ENCODE measurements around the gene CACNA2D4.

Gene CACNA2D4

DNA sequence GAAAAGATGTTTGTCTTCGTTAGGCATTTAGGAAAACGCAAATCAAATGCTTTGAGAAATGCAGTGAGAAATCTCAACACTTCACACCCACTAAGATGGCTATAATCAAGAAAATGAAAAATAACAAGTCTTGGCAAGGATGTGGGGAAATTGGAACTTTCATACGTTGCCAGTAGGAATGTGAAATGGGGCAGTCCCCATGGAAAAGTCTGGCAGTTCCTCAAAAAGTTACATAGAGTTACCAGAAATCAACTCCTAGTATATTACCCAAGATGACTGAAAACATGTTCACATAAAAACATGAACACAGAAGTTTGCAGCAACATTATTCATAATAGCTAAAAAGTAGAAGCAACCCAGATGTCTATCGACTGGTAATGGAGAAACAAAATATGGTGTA is 139.5 kb downstream of the CACNA2D4 start:
- DNase-seq, result no peak

GRCh38 chr12:1777798-1778197 is 140.7 kb downstream of the CACNA2D4 start:
- no peak for DNase-seq

DNA sequence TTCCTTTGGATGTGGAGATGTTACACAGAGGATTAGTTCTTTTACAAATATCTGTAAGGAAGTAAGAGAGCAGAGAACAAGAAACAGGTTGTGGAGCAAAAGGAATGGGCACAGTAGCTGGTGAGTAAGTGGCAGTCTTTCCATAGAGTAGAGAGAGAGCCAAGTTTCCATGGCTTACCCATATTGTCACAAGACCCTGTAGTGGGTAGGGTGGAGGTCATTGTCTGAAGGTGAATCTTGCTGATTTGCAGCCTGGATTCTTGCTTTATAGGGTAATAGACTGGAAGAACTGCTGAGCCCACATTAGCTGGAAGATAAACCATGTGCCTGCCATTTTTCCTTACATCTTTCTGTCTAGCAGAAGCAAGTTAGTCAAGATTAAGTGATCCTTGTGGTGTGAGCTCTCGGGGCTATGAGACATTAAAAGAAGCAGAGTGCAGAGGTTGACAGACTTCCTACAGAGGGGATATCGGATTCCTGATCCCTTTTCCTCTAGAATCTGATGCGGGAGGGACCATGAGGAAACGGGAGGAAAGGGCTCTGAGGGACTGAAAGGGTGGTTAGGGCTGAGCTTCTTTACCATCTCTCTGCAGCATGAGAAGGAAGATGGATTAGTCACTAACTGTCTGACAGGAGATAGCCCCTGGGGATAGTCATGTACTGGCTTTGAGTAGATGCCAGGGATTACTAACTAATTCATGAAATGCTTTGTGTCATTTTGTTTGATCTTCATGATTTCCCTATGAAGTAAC is 142.1 kb downstream of the CACNA2D4 start:
- DNase-seq, result no peak

GRCh38 chr12:1773937-1774655 is 144.4 kb downstream of the CACNA2D4 start:
- DNase-seq, result no peak

DNA sequence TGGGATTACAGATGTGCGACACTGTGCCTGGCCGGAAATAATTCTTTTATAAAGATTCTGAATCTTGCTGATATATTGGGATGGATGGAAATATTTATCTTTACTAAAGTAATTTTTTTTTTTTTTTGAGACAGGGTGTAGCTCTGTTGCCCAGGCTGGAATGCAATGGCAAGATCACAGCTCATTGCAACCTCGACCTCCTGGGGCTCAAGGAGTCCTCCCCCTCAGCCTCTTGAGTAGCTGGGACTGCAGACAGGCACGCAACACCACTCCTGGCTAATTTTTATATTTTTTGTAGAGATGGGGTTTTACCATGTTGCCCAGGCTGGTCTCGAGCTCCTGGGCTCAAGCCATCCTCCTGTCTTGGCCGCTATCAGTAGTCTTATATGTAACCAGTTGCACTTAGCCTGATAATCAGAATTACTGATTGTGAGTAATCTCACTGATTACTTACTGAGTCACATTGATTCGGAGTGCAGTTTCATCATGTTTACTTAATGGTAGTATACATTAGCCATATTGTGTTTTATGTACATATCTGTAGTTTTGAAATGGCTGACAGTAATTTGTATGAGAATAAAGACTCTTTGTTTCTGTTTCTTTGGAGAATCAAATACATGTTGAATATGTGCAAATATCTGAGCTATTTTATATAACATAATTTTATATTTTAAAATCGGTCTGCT is 148.5 kb downstream of the CACNA2D4 start:
- DNase-seq, result no peak

GRCh38 chr12:1768615-1769014 is 149.8 kb downstream of the CACNA2D4 start:
- DNase-seq, result no peak

GRCh38 chr12:1767407-1768090 is 150.9 kb downstream of the CACNA2D4 start:
- no peak for DNase-seq

- no peak for DNase-seq
Observed at GRCh38 chr12:1766110-1766509, 152.3 kb downstream of the CACNA2D4 start.

DNA sequence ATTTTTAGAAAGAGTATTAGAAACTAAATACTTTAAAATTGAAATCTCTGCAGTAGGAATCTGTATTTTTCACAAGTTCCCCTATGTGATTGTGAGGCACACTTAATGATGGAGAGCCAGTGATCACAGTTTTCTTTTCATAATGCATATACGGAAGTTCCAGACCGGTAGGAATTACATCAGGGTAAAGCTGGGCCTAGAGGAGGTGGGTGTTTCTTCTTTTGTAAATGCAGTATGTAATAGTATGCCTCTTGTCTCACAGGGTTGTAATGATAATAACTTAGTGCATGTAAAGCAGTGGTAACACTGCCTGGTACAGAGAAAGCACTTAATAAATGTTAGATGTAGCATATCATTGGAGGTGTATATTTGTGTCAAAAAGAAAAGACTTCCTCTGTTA is 155.3 kb downstream of the CACNA2D4 start:
- peak; percentile 8 to 50 (median 23) for DNase-seq

- DNase-seq, result no peak
Observed at GRCh38 chr12:1761857-1762256, 156.6 kb downstream of the CACNA2D4 start.

DNA sequence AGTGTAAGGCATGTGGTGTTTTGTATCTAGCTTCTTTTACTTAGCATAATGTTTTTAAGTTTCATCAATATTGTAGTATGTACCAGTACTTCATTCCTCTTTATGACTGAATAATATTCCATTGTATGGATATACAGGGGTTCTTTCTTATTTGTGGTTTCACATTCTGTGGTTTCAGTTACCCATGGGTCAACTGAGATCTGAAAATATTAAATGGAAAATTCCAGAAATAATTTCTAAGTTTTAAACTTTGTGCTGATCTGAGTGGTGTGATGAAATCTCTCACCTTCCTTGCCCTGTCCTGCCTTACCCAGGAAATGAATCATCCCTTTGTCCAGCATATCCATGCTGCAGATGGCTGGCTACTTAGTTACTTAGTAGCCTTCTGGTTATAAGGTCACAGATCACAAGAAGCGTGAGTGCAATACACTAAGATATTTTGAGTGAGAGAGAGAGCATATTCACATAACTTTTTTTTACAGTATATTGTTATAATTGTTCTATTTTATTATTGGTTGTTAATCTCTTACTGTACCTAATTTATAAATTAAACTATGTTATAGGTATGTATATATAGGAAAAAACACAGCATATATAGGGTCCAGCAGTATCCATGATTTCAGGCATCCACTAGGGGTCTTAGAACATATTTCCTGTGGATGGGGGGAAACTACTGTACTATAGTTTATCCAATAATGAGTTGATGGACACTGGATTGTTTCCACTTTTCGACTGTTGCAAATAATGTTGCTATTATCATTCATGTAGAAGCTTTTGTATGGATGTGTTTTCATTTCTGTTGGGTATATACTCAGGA is 157.7 kb downstream of the CACNA2D4 start:
- DNase-seq, result peak in 3 of 4 experiments; percentile 5 to 28 (median 25)

DNA sequence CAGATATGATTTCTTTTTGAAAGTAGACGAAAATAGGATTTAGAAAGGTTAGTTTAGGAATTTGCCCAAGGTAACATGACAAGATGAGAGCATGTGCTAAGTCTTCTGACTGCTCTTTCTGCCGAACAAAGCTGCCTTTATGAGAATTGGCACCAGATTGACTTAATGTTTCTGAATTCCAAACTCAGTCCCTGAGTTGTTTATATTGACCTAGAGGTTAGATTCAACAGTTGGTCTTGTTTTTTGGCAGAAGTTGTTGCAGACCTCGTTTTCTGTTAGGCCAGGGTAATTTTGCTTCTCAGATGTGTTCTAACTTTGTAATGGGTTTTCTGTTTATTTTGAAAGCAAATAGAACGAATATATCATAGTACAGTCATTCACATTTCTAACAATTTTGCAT is 159.6 kb downstream of the CACNA2D4 start:
- no peak for DNase-seq

- no peak for DNase-seq
Observed at GRCh38 chr12:1758376-1758775, 160.1 kb downstream of the CACNA2D4 start.

- no peak for DNase-seq
Observed at GRCh38 chr12:1750300-1750699, 168.2 kb downstream of the CACNA2D4 start.

- no peak for DNase-seq
Observed at GRCh38 chr12:1749019-1749418, 169.4 kb downstream of the CACNA2D4 start.

GRCh38 chr12:1747609-1748008 is 170.8 kb downstream of the CACNA2D4 start:
- DNase-seq, result no peak

GRCh38 chr12:1744932-1745331 is 173.5 kb downstream of the CACNA2D4 start:
- DNase-seq, result no peak
